GM18907 (cell line): Measurements from ENCODE around the gene CRYGN.

Experiments
- ATAC-seq: cut with Tn5 transposase; IDR thresholded peaks from one replicate; pipeline ENCODE4 v1.9.1; 2021; ENCODE audit warnings: mild to moderate bottlenecking, moderate library complexity; ENCODE audit not compliant: unreplicated experiment

The CRYGN gene

GRCh38 chr7:151393031-151393977 is 46.6 kb downstream of the CRYGN start:
- no peak for ATAC-seq

GRCh38 chr7:151392426-151392825 is 47.5 kb downstream of the CRYGN start:
- no peak for ATAC-seq

GRCh38 chr7:151392002-151392401 is 47.9 kb downstream of the CRYGN start:
- ATAC-seq: no peak

GRCh38 chr7:151391358-151391730 is 48.6 kb downstream of the CRYGN start:
- ATAC-seq: no peak

- no peak for ATAC-seq
These were observed 49.2 kb downstream of the CRYGN start for GRCh38 chr7:151390598-151391357.

GRCh38 chr7:151389768-151390597 is 50.0 kb downstream of the CRYGN start:
- no peak for ATAC-seq

GRCh38 chr7:151389096-151389767 is 50.7 kb downstream of the CRYGN start:
- no peak for ATAC-seq

GRCh38 chr7:151388430-151388829 is 51.5 kb downstream of the CRYGN start:
- no peak for ATAC-seq

- no peak for ATAC-seq
These were observed 52.0 kb downstream of the CRYGN start for GRCh38 chr7:151388007-151388297.

GRCh38 chr7:151387161-151388006 is 52.6 kb downstream of the CRYGN start:
- no peak for ATAC-seq

GRCh38 chr7:151386301-151387160 is 53.4 kb downstream of the CRYGN start:
- no peak for ATAC-seq

GRCh38 chr7:151385626-151386300 is 54.2 kb downstream of the CRYGN start:
- no peak for ATAC-seq

- no peak for ATAC-seq
These were observed 54.9 kb downstream of the CRYGN start for GRCh38 chr7:151384776-151385625.

- ATAC-seq: no peak
These were observed 55.6 kb downstream of the CRYGN start for GRCh38 chr7:151384352-151384697.

- ATAC-seq: no peak
These were observed 56.1 kb downstream of the CRYGN start for GRCh38 chr7:151383638-151384351.

GRCh38 chr7:151382079-151382885 is 57.7 kb downstream of the CRYGN start:
- no peak for ATAC-seq
